GM19463 (cell line): ENCODE measurements around the gene ABCB8.

ENCODE experiments used
- ATAC-seq: cut with Tn5 transposase; IDR thresholded peaks from one replicate; pipeline ENCODE4 v1.9.1; 2021; ENCODE audit warnings: mild to moderate bottlenecking, moderate library complexity; ENCODE audit not compliant: unreplicated experiment

ABCB8 gene

GRCh38 chr7:151070574-151070960 lies 42.3 kb downstream of the ABCB8 start:
- no peak for ATAC-seq

- ATAC-seq = no peak
Observed at GRCh38 chr7:151071032-151071866, 43.0 kb downstream of the ABCB8 start.

- no peak for ATAC-seq
Observed at GRCh38 chr7:151073990-151074389, 45.7 kb downstream of the ABCB8 start.

- no peak for ATAC-seq
Observed at GRCh38 chr7:151074817-151075661, 46.8 kb downstream of the ABCB8 start.

GRCh38 chr7:151075662-151075971 lies 47.4 kb downstream of the ABCB8 start:
- ATAC-seq = no peak

- ATAC-seq = no peak
Observed at GRCh38 chr7:151075978-151076426, 47.8 kb downstream of the ABCB8 start.

- no peak for ATAC-seq
Observed at GRCh38 chr7:151076863-151077704, 48.8 kb downstream of the ABCB8 start.

GRCh38 chr7:151077705-151078232 lies 49.5 kb downstream of the ABCB8 start:
- no peak for ATAC-seq

- ATAC-seq = no peak
Observed at GRCh38 chr7:151078233-151079040, 50.2 kb downstream of the ABCB8 start.

- no peak for ATAC-seq
Observed at GRCh38 chr7:151079199-151079910, 51.1 kb downstream of the ABCB8 start.

- ATAC-seq = peak; percentile 2
Observed at GRCh38 chr7:151080067-151080521, 51.8 kb downstream of the ABCB8 start.

- ATAC-seq = peak; percentile 78
Observed at GRCh38 chr7:151080522-151081169, 52.4 kb downstream of the ABCB8 start, which contains the start of gene FASTK. Gene FASTK, minus strand, starts transcription at chr7:151080809. Its CDS starts 43 bp downstream, at chr7:151080766.

GRCh38 chr7:151081170-151082101 lies 53.2 kb downstream of the ABCB8 start:
- ATAC-seq = no peak

GRCh38 chr7:151082141-151083070 lies 54.2 kb downstream of the ABCB8 start:
- ATAC-seq = no peak

- peak; percentile 43 for ATAC-seq
Observed at GRCh38 chr7:151083071-151083823, 55.0 kb downstream of the ABCB8 start, which contains the start of gene TMUB1. Gene TMUB1, minus strand, starts transcription at chr7:151083493. Its CDS starts 930 bp downstream, at chr7:151082563.

GRCh38 chr7:151083824-151084160 lies 55.5 kb downstream of the ABCB8 start:
- ATAC-seq = no peak
